Endometrial microvascular endothelial cells (primary cell): Measurements from ENCODE around the gene ORC2. TPM values are rescaled to one million over a fixed set of nuclear protein-coding genes. Genes with fewer than 3 reads are reported as not detected.
"Not testable (repeated sequence)": the region's sequence is repeated elsewhere in the genome, so short reads cannot be mapped to it uniquely, and the experiment has no call there.

Experiments used
- in situ Hi-C: cut with HindIII; loops from 2 replicates; pipeline ENCODE4 v1.10.0; 2017; ENCODE audit warnings: low sequenced_read_pairs, low pct_unique_long_range_greater_than_20kb; ENCODE audit errors: inconsistent ontology term
- total RNA-seq: library from RNA; depleted of rRNA; stranded (reverse); fragments of >200 nt; gene quantifications from one replicate; pipeline ENCODE4 v1.2.3, GENCODE V29; 2015; ENCODE audit errors: inconsistent ontology term

ORC2 gene
- total RNA-seq: 31.4 TPM

DNA sequence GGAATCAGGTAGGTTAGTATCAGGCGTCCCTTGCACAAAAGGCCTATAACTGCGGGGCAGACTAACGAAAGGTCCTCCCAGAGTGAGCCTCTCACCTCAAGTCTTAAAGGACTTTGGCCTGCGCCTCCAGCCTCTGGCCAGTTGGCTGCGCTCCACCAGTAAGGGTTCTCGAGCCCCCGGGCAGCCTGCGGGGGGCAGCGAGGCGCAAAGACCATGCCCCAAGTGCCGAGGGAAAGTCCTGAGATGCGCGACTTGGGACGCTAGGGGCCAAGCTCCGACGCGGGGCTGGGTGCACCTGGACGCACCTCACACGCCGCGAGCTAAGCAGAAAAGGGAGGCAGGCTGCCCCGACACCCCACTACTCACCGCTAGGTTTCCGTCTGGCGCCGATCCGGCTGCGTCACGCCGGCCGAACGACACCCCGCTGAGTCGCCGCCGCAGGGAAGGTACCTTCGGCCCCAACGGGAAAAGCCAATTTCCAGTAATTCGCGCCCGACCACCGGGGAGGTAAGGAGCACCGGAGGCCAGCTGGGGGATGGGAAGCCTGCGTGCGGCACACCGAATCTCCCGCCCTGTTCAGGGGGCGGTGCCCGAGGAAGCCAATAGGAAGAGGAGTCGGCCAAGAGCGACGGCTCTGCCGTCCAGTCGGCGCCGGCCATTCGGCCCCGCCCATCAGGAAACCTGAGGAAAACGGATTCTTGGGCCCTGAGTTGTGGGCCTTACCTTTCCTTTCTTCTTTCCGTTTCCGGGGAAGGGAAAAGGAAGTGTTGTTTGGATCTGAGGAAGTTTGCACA is at the start of gene ORC2:
Gene ORC2, minus strand, starts transcription at position 537 of the 794 bp plus-strand sequence. CDS start 5,537 bp downstream, outside the sequence.
- in situ Hi-C loops: no loop called here

DNA sequence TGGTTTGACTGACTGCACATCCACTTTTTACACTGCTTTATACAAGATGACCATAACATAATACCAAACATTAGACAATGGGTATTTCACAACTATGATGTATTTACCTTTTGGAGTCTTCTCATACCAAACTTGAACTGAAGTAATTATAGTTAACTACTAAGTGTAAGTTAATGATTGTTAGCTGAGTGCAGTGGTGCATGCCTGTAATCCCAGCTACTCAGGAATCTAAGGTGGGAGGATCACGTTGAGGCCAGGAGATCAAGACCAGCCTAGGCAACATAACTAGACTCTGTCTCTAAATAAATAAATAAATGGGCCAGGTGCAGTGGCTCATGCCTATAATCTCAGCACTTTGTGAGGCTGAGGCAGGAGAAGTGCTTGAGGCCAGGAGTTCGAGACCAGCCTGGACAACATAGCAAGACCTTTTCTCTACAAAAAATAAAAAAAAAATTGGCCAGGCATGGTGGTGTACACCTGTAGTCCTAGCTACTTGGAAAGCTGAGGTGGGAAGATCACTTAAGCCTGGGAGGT is 44.9 kb upstream of the ORC2 start:
- in situ Hi-C loops: no loop called here

DNA sequence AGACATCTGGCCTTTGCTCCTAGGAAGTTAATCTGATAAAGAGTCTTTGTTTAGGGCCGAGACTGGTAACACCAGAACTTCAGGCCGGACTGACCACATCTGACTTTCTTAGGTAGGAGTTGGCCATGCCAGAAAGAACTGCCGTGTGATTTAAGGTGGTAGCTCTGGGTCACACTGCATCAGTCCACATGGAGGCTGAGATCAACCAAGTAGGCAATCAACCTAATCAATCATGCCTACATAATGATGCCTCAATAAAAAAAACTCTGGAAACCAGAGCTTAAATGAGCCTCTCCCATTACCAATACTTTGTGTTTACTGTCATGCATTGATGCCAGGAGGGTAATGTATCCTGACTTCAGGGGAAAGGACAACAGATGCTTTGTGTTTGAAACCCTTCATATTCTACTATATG is 44.1 kb upstream of the ORC2 start:
- in situ Hi-C loops: no loop called here

DNA sequence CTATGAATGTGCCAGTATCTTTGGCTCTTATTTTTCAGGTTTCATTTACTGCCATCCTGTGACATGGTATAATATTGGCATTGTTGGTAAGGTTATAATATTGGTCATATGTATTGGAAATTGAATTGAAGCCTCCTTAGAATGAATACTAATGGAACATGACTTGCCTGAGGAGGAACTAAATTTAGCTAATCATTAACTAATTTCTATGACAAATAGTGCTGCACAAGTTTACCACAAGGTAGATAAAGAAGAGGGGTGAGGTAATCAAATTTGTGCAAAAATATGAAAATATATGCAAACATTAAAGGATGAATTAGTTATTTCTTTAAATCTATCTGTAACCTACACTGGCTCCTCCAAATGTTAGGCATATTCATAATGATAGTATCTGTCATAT is 43.2 kb upstream of the ORC2 start:
- in situ Hi-C loops: no loop called here

DNA sequence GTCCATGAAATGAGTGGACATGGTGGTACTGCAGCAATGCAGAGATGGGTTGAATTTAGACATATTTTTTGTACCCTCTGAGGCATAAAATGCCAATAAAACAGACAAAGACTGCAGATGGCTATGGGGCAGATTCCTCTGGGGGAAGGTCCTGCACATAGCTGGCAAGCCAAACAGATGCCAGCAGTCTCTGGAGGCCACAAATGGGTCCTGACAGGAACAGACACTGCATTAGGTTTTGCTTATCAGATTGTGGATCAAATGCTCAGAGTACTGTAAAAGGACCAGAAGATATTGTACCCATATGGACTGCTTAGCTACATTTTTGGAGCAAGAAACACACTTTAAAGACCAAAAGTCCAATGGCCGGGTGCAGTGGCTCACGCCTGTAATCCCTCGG is 40.9 kb upstream of the ORC2 start:
- in situ Hi-C loops: no loop called here

DNA sequence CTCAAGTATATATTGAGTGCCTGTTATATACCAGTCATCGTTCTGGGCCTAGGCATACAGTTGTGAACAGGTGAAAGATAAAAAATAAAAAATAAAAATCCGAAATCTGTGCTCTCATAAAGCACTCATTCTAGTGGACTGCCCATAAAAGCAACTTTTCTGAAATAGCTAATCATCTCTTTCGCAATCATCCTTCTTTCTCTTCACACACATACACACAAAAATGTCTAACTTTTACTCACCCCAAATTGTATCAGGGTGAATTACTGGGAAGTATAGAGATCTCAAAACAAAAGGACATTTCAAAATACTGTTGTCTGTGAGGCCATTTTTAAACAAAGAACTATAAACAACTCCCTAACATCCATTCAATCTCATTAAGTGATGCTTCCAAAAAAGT is 29.6 kb upstream of the ORC2 start:
- in situ Hi-C loops: no loop called here

DNA sequence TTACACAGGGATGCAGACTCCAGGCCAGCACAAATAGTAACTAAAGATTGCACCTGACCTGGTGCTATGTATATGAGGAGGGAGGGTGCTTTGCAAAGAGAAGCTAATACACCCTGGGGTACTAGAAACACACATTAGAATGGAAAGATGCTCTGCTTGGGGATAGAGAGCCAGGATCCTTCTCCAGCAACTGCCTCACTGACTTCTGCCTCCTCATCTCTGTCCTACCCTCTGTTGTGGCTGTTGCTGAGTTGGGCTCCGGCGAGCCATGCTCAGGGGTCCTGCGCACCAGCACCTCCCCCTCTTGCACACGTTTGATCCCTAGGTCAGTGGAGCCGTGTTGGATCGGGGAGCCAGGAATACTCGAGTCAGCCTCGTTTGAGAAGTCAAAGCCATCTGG is 23.7 kb upstream of the ORC2 start:
- in situ Hi-C loops: no loop called here

DNA sequence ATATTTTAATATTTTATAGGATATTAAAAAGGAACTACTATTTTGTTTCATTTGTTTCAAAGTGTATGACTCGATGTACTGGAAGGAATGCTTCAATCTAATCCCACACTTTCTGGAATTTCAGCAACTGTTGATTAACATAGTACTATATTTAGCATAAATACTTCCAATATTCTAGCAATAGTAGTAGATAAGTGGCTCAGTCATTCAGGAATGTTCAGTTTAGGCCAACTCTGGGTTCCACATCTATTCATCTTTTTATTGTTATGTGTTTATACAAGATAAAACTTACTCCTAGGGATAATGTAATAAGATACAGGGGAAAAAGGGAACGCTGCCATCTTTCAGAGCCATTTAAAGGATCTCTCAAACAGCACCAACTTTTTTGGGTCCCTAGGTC is 22.3 kb upstream of the ORC2 start:
- in situ Hi-C loops: no loop called here

DNA sequence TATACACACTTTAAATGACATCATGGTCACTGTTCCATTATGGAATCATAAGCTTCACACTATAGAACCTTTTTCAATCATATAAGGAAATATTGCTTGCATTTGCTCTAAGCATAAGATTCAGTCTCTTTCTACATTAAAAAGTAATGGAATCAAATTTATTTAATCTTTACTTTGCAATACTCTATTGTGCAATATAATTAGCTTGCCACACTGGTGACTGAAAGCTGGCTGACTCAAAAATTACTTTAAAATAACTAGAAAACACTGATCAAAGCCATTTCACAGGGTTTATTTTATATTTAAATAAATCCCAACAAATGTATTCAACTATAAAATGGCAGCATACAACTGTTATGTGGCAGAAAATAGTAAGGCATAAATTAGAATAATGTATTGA is 13.2 kb upstream of the ORC2 start:
- in situ Hi-C loops: no loop called here

DNA sequence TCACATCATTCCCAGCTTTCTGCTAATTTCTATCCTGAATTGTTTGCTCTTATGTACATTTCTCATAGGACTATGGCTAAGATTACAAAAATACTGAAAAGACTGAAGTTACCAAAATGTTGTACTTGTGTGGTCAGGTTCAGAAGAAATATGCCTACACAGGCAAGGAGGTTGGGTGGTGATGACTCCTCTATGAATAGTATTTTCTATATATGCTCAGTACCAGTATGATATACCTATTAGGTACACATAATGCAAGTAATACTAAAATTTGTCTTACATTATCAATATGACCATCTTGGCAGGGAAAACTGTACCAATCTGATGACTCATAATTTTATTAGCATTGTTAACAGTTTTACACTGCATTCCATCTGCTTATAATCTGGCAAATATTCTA is 12.2 kb upstream of the ORC2 start:
- in situ Hi-C loops: no loop called here

DNA sequence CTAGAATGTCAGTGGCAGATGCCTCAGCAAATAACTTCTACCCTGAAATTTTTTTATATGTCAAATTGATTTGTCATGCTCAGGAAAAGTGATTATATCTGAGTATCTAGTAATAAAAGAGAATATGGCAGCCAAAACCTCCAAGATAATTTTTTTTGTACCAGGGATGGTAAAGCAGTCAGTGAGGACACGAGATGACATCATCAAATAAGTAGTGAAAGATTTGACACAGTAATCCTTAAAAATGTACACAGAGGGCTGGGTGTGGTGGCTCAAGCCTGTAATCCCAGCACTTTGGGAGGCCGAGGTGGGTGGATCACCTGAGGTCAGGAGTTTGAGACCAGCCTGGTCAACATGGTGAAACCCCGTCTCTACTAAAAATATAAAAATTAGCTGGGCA is 6.6 kb upstream of the ORC2 start:
- in situ Hi-C loops: not testable (repeated sequence)

DNA sequence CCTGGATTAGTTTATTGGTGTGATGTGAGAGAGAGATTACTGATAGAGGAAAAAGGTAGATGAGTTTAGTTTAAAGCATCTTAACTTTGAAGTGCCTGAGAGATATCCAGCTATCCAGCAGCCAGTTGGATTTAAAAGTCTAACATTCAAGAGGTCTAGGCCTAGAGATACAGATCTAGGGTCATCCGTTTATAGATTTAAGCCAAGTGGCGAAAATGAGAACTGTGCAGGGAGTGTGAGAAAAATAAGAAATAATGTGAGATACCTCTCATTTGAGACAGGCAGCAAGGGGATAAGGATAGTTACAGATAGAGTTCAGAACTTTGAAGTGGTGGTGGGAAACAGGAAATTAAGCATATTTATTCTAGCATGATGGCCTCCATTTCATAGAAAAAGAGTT is 5.3 kb upstream of the ORC2 start:
- in situ Hi-C loops: no loop called here

DNA sequence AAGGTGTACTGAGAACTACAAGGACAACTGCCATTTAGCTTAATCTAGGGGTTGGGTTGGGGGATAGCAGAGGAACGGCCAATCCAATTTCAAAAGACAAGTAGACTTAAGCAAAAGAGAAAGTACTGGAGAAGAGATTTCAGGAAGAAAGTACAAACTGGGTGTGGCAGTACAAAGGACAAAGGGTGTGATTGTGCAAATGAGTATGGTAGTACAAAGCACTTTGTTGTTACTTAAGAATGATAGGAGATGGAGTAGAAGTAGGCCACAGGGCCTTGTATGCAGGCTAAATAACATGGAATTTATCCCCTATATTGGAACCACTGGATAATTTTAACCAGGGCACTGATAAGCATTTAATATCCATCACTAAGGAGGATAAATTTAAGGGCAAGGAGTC is 4.7 kb upstream of the ORC2 start:
- in situ Hi-C loops: no loop called here

DNA sequence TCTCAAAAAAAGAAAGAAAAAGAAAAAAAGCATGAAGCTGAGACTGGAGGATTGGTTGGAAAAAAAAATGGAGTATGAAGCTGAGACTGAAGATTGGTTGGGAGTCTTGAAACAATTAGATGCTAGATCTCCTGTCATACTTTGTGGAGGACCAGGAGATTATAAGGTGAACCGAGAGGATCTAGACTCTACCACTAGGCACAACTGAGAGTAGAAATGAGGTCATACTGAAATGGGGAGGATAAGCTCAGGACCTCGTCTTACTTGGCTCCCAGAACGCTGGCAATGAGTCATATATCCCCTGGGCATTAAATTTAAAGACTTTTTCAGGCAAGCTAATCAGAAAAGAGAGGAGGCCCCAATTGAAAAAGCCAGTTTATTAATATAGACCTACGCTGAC is 3.3 kb upstream of the ORC2 start:
- in situ Hi-C loops: no loop called here

DNA sequence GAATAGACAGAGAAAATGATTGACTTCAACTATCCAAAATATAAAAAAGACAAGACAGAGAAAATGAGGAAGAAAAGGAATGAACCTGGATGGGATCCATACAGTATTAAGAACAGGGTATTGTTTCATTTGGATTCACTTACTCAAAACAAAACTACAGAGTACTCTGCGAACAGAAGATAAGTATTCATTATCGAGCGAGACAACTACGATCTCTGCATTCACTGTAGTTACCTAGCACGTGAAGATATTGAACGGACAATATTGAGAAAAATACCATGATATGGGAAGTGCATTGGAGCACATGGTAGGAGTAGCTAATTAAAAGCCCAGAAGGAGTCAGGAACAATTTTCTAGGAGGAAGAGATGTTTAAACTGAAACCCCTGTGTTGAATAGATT is 1.0 kb upstream of the ORC2 start:
- in situ Hi-C loops: no loop called here

DNA sequence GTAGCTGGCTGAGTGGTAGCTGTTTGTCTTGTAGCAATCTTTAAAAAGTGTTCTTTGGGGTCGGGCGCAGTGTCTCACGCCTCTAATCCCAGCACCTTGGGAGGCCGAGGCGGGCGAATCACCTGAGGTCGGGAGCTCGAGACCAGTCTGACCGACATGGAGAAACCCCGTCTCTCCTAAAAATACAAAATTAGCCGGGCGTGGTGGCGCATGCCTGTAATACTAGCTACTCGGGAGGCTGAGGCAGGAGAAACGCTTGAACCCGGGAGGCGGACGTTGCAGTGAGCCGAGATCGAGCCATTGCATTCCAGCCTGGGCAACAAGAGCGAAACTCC is 425 bp upstream of the ORC2 start:
- in situ Hi-C loops: not testable (repeated sequence)

DNA sequence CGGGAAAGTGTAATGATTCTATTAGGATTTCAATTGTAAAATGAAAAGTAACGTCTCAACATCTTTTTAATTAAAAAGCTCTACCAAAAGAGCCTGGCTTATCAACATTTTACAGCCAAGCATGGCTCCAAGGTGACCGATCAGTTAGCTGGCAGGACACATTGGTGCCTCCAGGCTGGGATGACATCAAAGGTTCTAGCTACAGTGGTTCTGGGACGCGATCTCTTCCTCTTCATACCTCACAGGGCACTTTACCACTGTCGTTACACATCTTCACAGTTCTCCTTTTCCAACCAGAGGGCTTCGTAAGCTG is 693 bp downstream of the ORC2 start:
- in situ Hi-C loops: no loop called here

DNA sequence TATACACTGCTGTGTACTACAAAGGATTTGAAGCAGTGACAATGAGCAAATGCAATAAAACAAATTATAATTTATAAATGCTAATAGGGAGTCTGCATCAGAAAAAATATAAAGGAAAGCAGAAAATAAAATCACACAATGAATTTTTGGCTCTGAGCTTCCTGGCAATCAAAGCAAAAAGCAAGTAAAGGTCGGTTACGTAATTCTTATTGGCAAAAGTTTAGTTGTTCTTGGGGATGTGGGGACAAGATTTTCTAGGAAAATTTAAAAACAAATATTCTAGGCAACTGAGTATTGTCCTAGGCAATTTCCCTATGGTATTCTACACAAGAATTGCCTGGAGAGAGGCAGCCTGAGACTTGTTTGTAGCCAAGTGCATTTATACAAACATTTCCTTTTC is 1.8 kb downstream of the ORC2 start:
- in situ Hi-C loops: no loop called here

DNA sequence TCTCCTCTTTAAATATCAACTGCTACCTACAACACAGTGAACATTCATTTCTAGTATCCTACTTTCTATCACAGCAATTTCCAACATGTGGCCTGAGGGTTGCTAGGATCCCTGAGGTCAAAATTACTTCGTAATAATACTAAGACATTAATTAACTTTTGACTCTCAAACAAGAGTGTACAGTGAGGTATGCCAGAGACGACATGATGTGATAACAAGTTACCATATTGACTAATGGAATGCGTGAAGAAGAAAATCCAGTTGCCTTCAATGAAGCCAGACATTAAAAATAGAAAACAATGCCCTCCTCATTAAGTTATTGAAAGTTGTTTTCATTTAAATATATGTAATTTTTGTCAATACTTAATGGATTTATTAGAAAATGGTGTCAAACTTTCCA is 13.1 kb downstream of the ORC2 start:
- in situ Hi-C loops: no loop called here

DNA sequence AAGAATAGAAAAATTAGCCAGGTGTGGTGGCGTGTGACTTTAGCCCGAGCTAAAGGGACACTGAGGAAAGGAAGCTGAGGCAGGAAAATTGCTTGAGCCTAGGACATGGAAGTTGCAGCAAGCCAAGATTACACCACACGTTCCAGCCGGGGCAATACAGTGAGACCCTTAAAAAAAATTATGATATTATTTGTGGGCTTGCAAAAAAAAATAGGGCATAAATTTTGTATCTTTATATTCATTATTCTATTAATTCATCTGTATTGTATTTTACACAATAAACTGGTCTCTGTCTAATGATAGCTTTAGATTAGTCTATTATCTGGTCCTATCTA is 18.1 kb downstream of the ORC2 start:
- in situ Hi-C loops: no loop called here
